HepG2 (cell line): ENCODE results near the gene CEP78. TPM values are rescaled to one million over a fixed set of nuclear protein-coding genes. Genes with fewer than 3 reads are reported as not detected.

Experiments used
- ADNP ChIP-seq: sonication (generic); formaldehyde crosslinking; IDR thresholded peaks from 2 replicates; pipeline ENCODE4 v1.4.0; 2020; ENCODE audit warnings: missing genetic modification reagents
- AHR ChIP-seq: IDR thresholded peaks from 2 replicates; pipeline ENCODE4 v1.6.1; 2018; ENCODE audit warnings: missing genetic modification reagents, missing compliant biosample characterization
- E2F5 ChIP-seq: sonication (generic); formaldehyde crosslinking; conservative IDR thresholded peaks from 2 replicates; pipeline ENCODE4 v1.4.0; 2020; ENCODE audit warnings: missing genetic modification reagents
- HNRNPH1 ChIP-seq: fragments of 200-400 bp; formaldehyde crosslinking; optimal IDR thresholded peaks from 2 replicates; pipeline ENCODE3; 2017; ENCODE audit warnings: mild to moderate bottlenecking, low read depth, low read length
- KDM4B ChIP-seq: sonication (generic); formaldehyde crosslinking; IDR thresholded peaks from 2 replicates; pipeline ENCODE4 v1.4.0; 2020; ENCODE audit warnings: missing genetic modification reagents
- MAFF ChIP-seq: IDR thresholded peaks from 2 replicates; pipeline ENCODE4 v1.6.1; 2011; ENCODE audit warnings: low read depth, low read length, improper control_type of control experiment
- MBNL3 ChIP-seq: fragments of 250-450 bp; sonication (Bioruptor Pico); conservative IDR thresholded peaks from 2 replicates; pipeline ENCODE4 v1.8.0; 2022; ENCODE audit warnings: mild to moderate bottlenecking, inconsistent platforms
- MZF1 ChIP-seq: sonication (generic); formaldehyde crosslinking; IDR thresholded peaks from 2 replicates; pipeline ENCODE4 v1.8.1; 2023; ENCODE audit warnings: mild to moderate bottlenecking, missing genetic modification reagents, borderline replicate concordance
- NR2F1 ChIP-seq, 2 experiments: fragments of 450-650 bp in 1 of 2; formaldehyde crosslinking in 1 of 2; IDR thresholded peaks; 2 replicates each; pipeline versions ENCODE4 v1.5.0 to v1.6.1; 2016 to 2020; ENCODE audit warnings: mild to moderate bottlenecking in 1 of 2, missing compliant biosample characterization in 1 of 2, missing genetic modification reagents in 1 of 2, moderate library complexity in 1 of 2
- POLR2AphosphoS2 ChIP-seq: IDR thresholded peaks from 2 replicates; pipeline ENCODE4 v1.6.1; 2011; ENCODE audit warnings: low read depth, low read length, improper control_type of control experiment
- STAG1 ChIP-seq: sonication (generic); formaldehyde crosslinking; IDR thresholded peaks from 2 replicates; pipeline ENCODE4 v1.4.0; 2020; ENCODE audit warnings: missing genetic modification reagents
- THAP9 ChIP-seq: sonication (generic); formaldehyde crosslinking; IDR thresholded peaks from 2 replicates; pipeline ENCODE4; 2020; ENCODE audit warnings: missing genetic modification reagents, mild to moderate bottlenecking, borderline replicate concordance
- ZBTB38 ChIP-seq: sonication (generic); formaldehyde crosslinking; IDR thresholded peaks from 2 replicates; pipeline ENCODE4 v1.5.1; 2020; ENCODE audit warnings: mild to moderate bottlenecking, missing genetic modification reagents
- ZFP37 ChIP-seq: sonication (generic); formaldehyde crosslinking; IDR thresholded peaks from 2 replicates; pipeline ENCODE4 v1.4.0; 2020; ENCODE audit warnings: missing genetic modification reagents, borderline replicate concordance
- ZNF124 ChIP-seq: sonication (generic); formaldehyde crosslinking; IDR thresholded peaks from 2 replicates; pipeline ENCODE4 v1.4.0; 2020; ENCODE audit warnings: missing genetic modification reagents
- ZNF761 ChIP-seq: sonication (generic); formaldehyde crosslinking; conservative IDR thresholded peaks from 2 replicates; pipeline ENCODE4 v1.4.0; 2020; ENCODE audit warnings: mild to moderate bottlenecking, missing genetic modification reagents
- ZNF782 ChIP-seq: sonication (generic); formaldehyde crosslinking; IDR thresholded peaks from 2 replicates; pipeline ENCODE4 v1.4.0; 2020; ENCODE audit warnings: missing genetic modification reagents, mild to moderate bottlenecking, borderline replicate concordance
- ZSCAN29 ChIP-seq: sonication (generic); formaldehyde crosslinking; conservative IDR thresholded peaks from 2 replicates; pipeline ENCODE4 v1.4.0; 2020; ENCODE audit warnings: mild to moderate bottlenecking, missing genetic modification reagents
- polyA plus RNA-seq, 8 experiments: library from polyadenylated mRNA; depleted of rRNA in 3 of 8; stranded (reverse) in 7 of 8; unstranded in 1 of 8; fragments of >200 nt; fragmentation: Illumina TruSeq in 4 of 8; extraction: Trizol in 4 of 8; gene quantifications; 2 replicates each; pipeline versions ENCODE4 v1.2.1 to v1.2.3, GENCODE V29; 2011 to 2016; ENCODE audit warnings: low read depth in 4 of 8, missing spikeins in 1 of 8, mixed read lengths in 1 of 8; ENCODE audit not compliant: insufficient read depth in 1 of 8
- total RNA-seq, 5 experiments: library from RNA; depleted of rRNA; stranded (reverse); fragments of >200 nt; fragmentation: Illumina TruSeq; extraction: Trizol; gene quantifications; 2 replicates each; pipeline ENCODE4 v1.2.3, GENCODE V29; 2016; ENCODE audit warnings: low read depth in 1 of 5
- TF ChIP-seq, protein P1 (sequence below): IDR thresholded peaks from 2 replicates; pipeline ENCODE4 v1.6.1; 2016; ENCODE audit warnings: low read depth
- TF ChIP-seq, protein P2 (sequence below): IDR thresholded peaks from 2 replicates; pipeline ENCODE4 v1.6.1; 2012; ENCODE audit warnings: low read length, improper control_type of control experiment

CEP78 gene
- total and polyA plus RNA-seq, 2 of the 13 experiments (the other 11 are each of a cell fraction or from before 2014, with no cell fraction given) = 5.1 to 30.8 TPM

- no peak for TF ChIP-seq KDM4B
- TF ChIP-seq ZBTB38 (CRISPR knock-in tag) = 0 out of 2 replicates have a peak, but pooled peaks have one; percentile 22
- TF ChIP-seq, protein P1, sequence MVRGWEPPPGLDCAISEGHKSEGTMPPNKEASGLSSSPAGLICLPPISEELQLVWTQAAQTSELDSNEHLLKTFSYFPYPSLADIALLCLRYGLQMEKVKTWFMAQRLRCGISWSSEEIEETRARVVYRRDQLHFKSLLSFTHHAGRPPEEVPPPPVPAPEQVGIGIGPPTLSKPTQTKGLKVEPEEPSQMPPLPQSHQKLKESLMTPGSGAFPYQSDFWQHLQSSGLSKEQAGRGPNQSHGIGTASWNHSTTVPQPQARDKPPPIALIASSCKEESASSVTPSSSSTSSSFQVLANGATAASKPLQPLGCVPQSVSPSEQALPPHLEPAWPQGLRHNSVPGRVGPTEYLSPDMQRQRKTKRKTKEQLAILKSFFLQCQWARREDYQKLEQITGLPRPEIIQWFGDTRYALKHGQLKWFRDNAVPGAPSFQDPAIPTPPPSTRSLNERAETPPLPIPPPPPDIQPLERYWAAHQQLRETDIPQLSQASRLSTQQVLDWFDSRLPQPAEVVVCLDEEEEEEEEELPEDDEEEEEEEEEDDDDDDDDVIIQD (CRISPR knock-in tag) = no peak
- TF ChIP-seq ZSCAN29 (CRISPR knock-in tag) = 0 out of 2 replicates have a peak, but pooled peaks have one; percentile 77
- peak; percentile 81; the same call in 1 of the 2 replicates for TF ChIP-seq E2F5 (CRISPR knock-in tag)
- no peak for TF ChIP-seq POLR2AphosphoS2
- TF ChIP-seq ZFP37 (CRISPR knock-in tag) = peak; percentile 64; the same call in 1 of the 2 replicates
- TF ChIP-seq THAP9 (CRISPR knock-in tag) = no peak; the same call in 1 of the 2 replicates
- TF ChIP-seq MBNL3 (CRISPR knock-in tag) = no peak
- TF ChIP-seq ZNF782 (CRISPR knock-in tag) = peak; percentile 89; the same call in 1 of the 2 replicates
- TF ChIP-seq ZNF124 (CRISPR knock-in tag) = peak; percentile 54; the same call in 1 of the 2 replicates
- TF ChIP-seq MZF1 (CRISPR knock-in tag) = no peak
- TF ChIP-seq, protein P2, sequence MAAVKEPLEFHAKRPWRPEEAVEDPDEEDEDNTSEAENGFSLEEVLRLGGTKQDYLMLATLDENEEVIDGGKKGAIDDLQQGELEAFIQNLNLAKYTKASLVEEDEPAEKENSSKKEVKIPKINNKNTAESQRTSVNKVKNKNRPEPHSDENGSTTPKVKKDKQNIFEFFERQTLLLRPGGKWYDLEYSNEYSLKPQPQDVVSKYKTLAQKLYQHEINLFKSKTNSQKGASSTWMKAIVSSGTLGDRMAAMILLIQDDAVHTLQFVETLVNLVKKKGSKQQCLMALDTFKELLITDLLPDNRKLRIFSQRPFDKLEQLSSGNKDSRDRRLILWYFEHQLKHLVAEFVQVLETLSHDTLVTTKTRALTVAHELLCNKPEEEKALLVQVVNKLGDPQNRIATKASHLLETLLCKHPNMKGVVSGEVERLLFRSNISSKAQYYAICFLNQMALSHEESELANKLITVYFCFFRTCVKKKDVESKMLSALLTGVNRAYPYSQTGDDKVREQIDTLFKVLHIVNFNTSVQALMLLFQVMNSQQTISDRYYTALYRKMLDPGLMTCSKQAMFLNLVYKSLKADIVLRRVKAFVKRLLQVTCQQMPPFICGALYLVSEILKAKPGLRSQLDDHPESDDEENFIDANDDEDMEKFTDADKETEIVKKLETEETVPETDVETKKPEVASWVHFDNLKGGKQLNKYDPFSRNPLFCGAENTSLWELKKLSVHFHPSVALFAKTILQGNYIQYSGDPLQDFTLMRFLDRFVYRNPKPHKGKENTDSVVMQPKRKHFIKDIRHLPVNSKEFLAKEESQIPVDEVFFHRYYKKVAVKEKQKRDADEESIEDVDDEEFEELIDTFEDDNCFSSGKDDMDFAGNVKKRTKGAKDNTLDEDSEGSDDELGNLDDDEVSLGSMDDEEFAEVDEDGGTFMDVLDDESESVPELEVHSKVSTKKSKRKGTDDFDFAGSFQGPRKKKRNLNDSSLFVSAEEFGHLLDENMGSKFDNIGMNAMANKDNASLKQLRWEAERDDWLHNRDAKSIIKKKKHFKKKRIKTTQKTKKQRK = no peak
- TF ChIP-seq MAFF = no peak
- peak; percentile 92 for TF ChIP-seq ADNP (CRISPR knock-in tag)
- TF ChIP-seq NR2F1 (CRISPR knock-in tag; IDR thresholded peaks at IDR 0.05) = no peak
- TF ChIP-seq HNRNPH1 = no peak
- peak; percentile 56; the same call in 1 of the 2 replicates for TF ChIP-seq ZNF761 (CRISPR knock-in tag)
- TF ChIP-seq STAG1 (CRISPR knock-in tag) = peak; percentile 4; the same call in 1 of the 2 replicates
- no peak for TF ChIP-seq AHR (CRISPR knock-in tag)
Observed at GRCh38 chr9:78235762-78236550, at the start of gene CEP78 (continued).
